RWPE1 (cell line): Measurements from ENCODE around the gene SLC22A14.

ENCODE experiments used
- CTCF ChIA-PET: fragments of 350-600 bp; sonication (Branson Sonifier 250); formaldehyde crosslinking; extraction: SDS; loops from one replicate; lab custom pipeline; 2021; lab: Yijun Ruan, JAX
- POLR2A ChIA-PET: fragments of 400-600 bp; formaldehyde crosslinking; extraction: SDS; loops from one replicate; lab custom pipeline; 2020; ENCODE audit warnings: antibody characterized with exemption; ENCODE audit not compliant: low non-redundant PET; lab: Yijun Ruan, JAX
- DNase-seq: peaks from one replicate; pipeline ENCODE4 v3.0.0; 2012; ENCODE audit warnings: low spot score
- H3K27ac ChIP-seq: fragments of 450-650 bp; 2 replicates; pipeline ENCODE4 v1.5.1; 2017
- CTCF ChIP-seq: fragments of 450-650 bp; conservative IDR thresholded peaks from 2 replicates; pipeline ENCODE4 v1.5.1; 2017; ENCODE audit warnings: low read depth, mild to moderate bottlenecking

SLC22A14 gene

DNA sequence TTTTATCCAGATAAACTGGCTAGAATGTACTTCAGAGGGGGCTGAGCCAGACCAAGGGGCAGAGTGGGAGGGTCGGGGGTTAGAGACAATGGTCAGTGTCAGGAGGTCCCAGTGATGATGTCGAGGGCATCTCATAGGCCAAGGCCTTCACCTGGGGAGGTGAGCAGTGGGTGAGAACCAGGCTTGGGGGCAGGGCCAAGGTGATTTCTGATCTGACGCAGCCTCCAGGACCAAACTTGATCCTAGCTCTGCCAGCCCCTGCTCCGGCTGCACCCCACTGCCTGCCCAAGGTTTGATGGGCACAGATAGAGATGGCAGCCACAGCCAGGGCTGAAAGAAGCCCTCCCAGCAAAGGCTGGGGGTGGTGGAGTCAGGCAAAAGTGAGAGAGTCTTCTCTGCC lies 79.4 kb downstream of the SLC22A14 start:
- ChIA-PET POLR2A (no interaction called here), CTCF (interaction anchor here (0.9 kb wide), 1 partner anchor 12 kb away, joined by 5 read pairs; no protein-coding TSS in a partner anchor)
- no peak for TF ChIP-seq CTCF
- no peak overlapping the region for H3K27ac ChIP-seq
- no peak for DNase-seq

DNA sequence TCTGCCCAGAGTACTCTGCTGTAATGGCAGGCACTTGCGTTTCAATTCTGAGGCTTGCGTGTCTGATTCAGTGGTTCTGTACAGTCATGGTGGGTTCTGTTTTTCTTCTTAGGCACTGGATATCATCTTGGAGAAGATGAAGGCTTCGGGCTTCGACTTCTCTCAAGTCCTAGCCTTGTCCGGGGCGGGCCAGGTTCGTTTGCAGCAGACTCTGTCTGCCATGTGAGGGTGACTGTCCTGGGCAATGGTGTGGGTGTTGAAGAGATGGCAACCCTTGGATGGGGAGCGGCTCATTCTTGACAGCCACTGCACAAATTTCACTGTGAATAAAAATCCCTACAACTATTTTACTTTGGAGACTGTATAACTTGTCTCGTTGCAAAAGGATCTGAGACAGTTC lies 80.7 kb downstream of the SLC22A14 start:
- no peak for TF ChIP-seq CTCF
- no peak for DNase-seq
- H3K27ac ChIP-seq, result no peak overlapping the region
- CTCF ChIA-PET, result no interaction called here
- POLR2A ChIA-PET, result no interaction called here

GRCh38 chr3:38364721-38365400 lies 82.8 kb downstream of the SLC22A14 start:
- ChIA-PET POLR2A (no interaction called here), CTCF (no interaction called here)
- H3K27ac ChIP-seq, result no peak overlapping the region
- DNase-seq, result no peak
- no peak for TF ChIP-seq CTCF

DNA sequence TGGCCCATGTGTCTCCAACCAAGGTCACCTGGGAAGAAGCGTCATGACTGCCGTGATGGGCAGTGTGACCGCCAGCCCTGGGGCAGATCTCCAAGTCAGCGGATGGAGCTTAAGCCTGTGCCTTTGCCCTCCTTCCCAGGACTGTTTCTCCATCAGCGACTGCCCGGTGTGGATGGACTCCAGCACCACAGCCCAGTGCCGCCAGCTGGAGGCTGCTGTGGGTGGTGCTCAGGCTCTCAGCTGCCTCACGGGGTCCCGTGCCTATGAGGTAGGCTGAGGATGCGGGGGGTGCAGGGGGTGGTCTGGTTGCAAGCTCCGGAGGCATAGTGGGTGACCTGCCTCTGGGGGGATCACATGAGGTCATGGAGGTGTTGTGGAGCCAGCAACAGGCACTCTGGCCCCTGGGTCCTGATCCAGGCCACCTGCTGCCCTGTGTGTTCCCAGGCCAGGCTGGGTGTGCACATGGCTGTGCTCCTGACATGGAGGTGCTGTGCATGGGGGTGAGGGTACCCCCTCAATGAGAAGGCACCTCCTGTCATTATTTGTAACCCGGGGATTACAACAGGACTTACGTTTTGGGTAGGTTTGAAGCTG lies 83.5 kb downstream of the SLC22A14 start:
- ChIA-PET POLR2A (no interaction called here), CTCF (interaction anchor here (0.7 kb wide), 1 partner anchor 1432 kb away, joined by 3 read pairs; no protein-coding TSS in a partner anchor)
- TF ChIP-seq CTCF, result no peak
- no peak overlapping the region for H3K27ac ChIP-seq
- no peak for DNase-seq

DNA sequence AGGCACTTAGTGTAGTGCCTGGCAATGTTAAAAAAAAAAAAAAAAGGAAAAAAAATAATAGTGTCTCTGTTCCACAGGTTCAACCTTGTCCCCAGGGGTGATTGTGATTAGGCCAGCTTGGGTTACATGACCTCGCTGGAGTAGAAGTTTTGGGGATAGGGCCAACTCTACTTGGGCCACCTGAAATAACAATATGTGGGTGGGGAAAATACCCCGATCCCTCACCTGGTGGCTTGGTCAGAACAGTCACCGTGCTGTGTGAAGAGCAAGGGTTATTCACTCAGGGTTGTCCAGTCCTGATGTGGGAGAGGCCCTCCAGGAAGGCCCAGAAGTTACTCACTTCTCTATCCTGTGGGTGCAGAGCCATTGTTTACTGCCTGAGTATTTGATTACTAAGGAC lies 84.0 kb downstream of the SLC22A14 start:
- ChIA-PET POLR2A (no interaction called here), CTCF (interaction anchor here (0.7 kb wide), 1 partner anchor 1432 kb away, joined by 3 read pairs; no protein-coding TSS in a partner anchor)
- DNase-seq, result no peak
- no peak overlapping the region for H3K27ac ChIP-seq
- no peak for TF ChIP-seq CTCF

- ChIA-PET POLR2A (no interaction called here), CTCF (no interaction called here)
- no peak overlapping the region for H3K27ac ChIP-seq
- TF ChIP-seq CTCF, result no peak
- no peak for DNase-seq
Measured at GRCh38 chr3:38367779-38368178, 85.7 kb downstream of the SLC22A14 start.
